Suprapubic skin (tissue), 4 donors: Measurements from ENCODE around the gene GRPEL2. TPM values are rescaled to one million over a fixed set of nuclear protein-coding genes. Genes with fewer than 3 reads are reported as not detected.
"Not testable (repeated sequence)": the region's sequence is repeated elsewhere in the genome, so short reads cannot be mapped to it uniquely, and the experiment has no call there.

Source experiments
- DNase-seq, 2 donors: peaks; one replicate each; pipeline ENCODE4 v3.0.0-alpha.2; 2019; ENCODE audit warnings: low spot score in 2 of 2
- H3K27ac ChIP-seq: fragments of 200-600 bp; sonication (generic); one replicate; pipeline ENCODE4 v1.5.1; 2019
- H3K27me3 ChIP-seq: fragments of 200-600 bp; sonication (generic); one replicate; pipeline ENCODE4 v1.5.1; 2019
- H3K36me3 ChIP-seq: fragments of 200-600 bp; sonication (generic); one replicate; pipeline ENCODE4 v1.5.1; 2019
- H3K4me1 ChIP-seq: fragments of 200-600 bp; sonication (generic); one replicate; pipeline ENCODE4 v1.5.1; 2019
- H3K4me3 ChIP-seq: fragments of 200-600 bp; sonication (generic); one replicate; pipeline ENCODE4 v1.5.1; 2019; ENCODE audit warnings: mild to moderate bottlenecking
- H3K9me3 ChIP-seq: fragments of 200-600 bp; sonication (generic); one replicate; pipeline ENCODE4 v1.5.1; 2019
- CTCF ChIP-seq, 2 donors: fragments of 200-600 bp in 1 of 2; fragments of 450-650 bp in 1 of 2; sonication (generic) in 1 of 2; IDR thresholded peaks; one replicate each; pipeline ENCODE4 v1.5.1; 2016 to 2019; ENCODE audit warnings: antibody characterized with exemption in 2 of 2, mild to moderate bottlenecking in 1 of 2, moderate library complexity in 1 of 2
- EP300 ChIP-seq: sonication (generic); formaldehyde crosslinking; IDR thresholded peaks from one replicate; pipeline ENCODE4 v1.6.1; 2017; ENCODE audit warnings: antibody characterized with exemption
- POLR2A ChIP-seq, 2 donors: fragments of 450-650 bp; IDR thresholded peaks; one replicate each; pipeline ENCODE4 v1.6.1; 2017; ENCODE audit warnings: antibody characterized with exemption in 2 of 2, mild to moderate bottlenecking in 2 of 2, moderate library complexity in 2 of 2
- POLR2AphosphoS5 ChIP-seq, 3 donors: sonication (generic); formaldehyde crosslinking; IDR thresholded peaks; one replicate each; pipeline ENCODE4 v1.6.1; 2017; ENCODE audit warnings: antibody characterized with exemption in 3 of 3
- WGBS: methylation state at CpG from one replicate; pipeline ENCODE4 v1.1.5; 2018; 5-methylcytosine and 5-hydroxymethylcytosine counted together
- total RNA-seq, 4 donors: library from RNA; depleted of rRNA; stranded (reverse); fragments of >200 nt; gene quantifications; one replicate each; pipeline ENCODE4 v1.1.0, GENCODE V29; 2016

The GRPEL2 gene
- total RNA-seq, 4 donors from 2014 or later: 8.4 to 12.4 (median 10.6) TPM

GRCh38 chr5:149387982-149388381 lies 42.7 kb downstream of the GRPEL2 start:
- no peak for DNase-seq
- no peaks in the 10 kb centered on the region for H3K27me3 ChIP-seq
- no peaks in the 10 kb centered on the region for H3K9me3 ChIP-seq
- 85% methylated on average over 1 of the region's 1 CpG for WGBS
- no peaks in the 10 kb centered on the region for H3K36me3 ChIP-seq
- H3K27ac ChIP-seq: peak overlapping the region; percentile 48
- TF ChIP-seq POLR2AphosphoS5 (IDR thresholded peaks at IDR 0.05) (no peak), POLR2A (IDR thresholded peaks at IDR 0.05) (no peak), CTCF (IDR thresholded peaks at IDR 0.05) (no peak), EP300 (no peak)
- peaks cover 7% of the 10 kb centered on the region for H3K4me1 ChIP-seq
- H3K4me3 ChIP-seq: no peak overlapping the region

- no peak for DNase-seq
- H3K36me3 ChIP-seq: no peaks in the 10 kb centered on the region
- H3K9me3 ChIP-seq: no peaks in the 10 kb centered on the region
- WGBS: 79% methylated on average over 7 of the region's 7 CpGs
- no peak for TF ChIP-seq POLR2AphosphoS5 (IDR thresholded peaks at IDR 0.05)
- no peak for TF ChIP-seq EP300
- no peak for TF ChIP-seq CTCF (IDR thresholded peaks at IDR 0.05)
- no peak for TF ChIP-seq POLR2A (IDR thresholded peaks at IDR 0.05)
- H3K27ac ChIP-seq: peak overlapping the region; percentile 14
- peaks cover 7% of the 10 kb centered on the region for H3K4me1 ChIP-seq
- H3K27me3 ChIP-seq: no peaks in the 10 kb centered on the region
- H3K4me3 ChIP-seq: no peak overlapping the region
Measured at GRCh38 chr5:149388498-149389190, 43.3 kb downstream of the GRPEL2 start.

GRCh38 chr5:149389552-149390495 lies 44.5 kb downstream of the GRPEL2 start:
- DNase-seq: no peak
- no peaks in the 10 kb centered on the region for H3K27me3 ChIP-seq
- peaks cover 7% of the 10 kb centered on the region for H3K4me1 ChIP-seq
- no peak for TF ChIP-seq POLR2A (IDR thresholded peaks at IDR 0.05)
- TF ChIP-seq EP300: peak; percentile 20
- no peak for TF ChIP-seq POLR2AphosphoS5 (IDR thresholded peaks at IDR 0.05)
- H3K4me3 ChIP-seq: no peak overlapping the region
- no peaks in the 10 kb centered on the region for H3K36me3 ChIP-seq
- H3K27ac ChIP-seq: no peak overlapping the region
- 86% methylated on average over 11 of the region's 11 CpGs for WGBS
- H3K9me3 ChIP-seq: no peaks in the 10 kb centered on the region

GRCh38 chr5:149391076-149391475 lies 45.8 kb downstream of the GRPEL2 start:
- not testable (repeated sequence) for H3K4me1 ChIP-seq, H3K36me3 ChIP-seq, H3K27me3 ChIP-seq, H3K4me3 ChIP-seq, DNase-seq, H3K27ac ChIP-seq, H3K9me3 ChIP-seq
- 86% methylated on average over 6 of the region's 6 CpGs for WGBS

GRCh38 chr5:149391524-149391923 lies 46.2 kb downstream of the GRPEL2 start:
- Histone ChIP-seq H3K9me3 (no peaks in the 10 kb centered on the region), H3K27ac (no peak overlapping the region), H3K4me3 (no peak overlapping the region), H3K36me3 (no peaks in the 10 kb centered on the region), H3K27me3 (no peaks in the 10 kb centered on the region), H3K4me1 (peaks cover 7% of the 10 kb centered on the region)
- DNase-seq: no peak
- WGBS: 96% methylated on average over 6 of the region's 6 CpGs
- TF ChIP-seq POLR2AphosphoS5 (IDR thresholded peaks at IDR 0.05) (no peak), CTCF (IDR thresholded peaks at IDR 0.05) (no peak), EP300 (no peak), POLR2A (IDR thresholded peaks at IDR 0.05) (no peak)

GRCh38 chr5:149392718-149393117 lies 47.4 kb downstream of the GRPEL2 start:
- Histone ChIP-seq H3K27ac (no peak overlapping the region), H3K9me3 (no peaks in the 10 kb centered on the region)
- 81% methylated on average over 19 of the region's 19 CpGs for WGBS

GRCh38 chr5:149394996-149395395 lies 49.7 kb downstream of the GRPEL2 start:
- not testable (repeated sequence) for H3K4me3 ChIP-seq, H3K9me3 ChIP-seq, DNase-seq, H3K4me1 ChIP-seq, H3K36me3 ChIP-seq, H3K27me3 ChIP-seq, H3K27ac ChIP-seq

More at GRCh38 chr5:149392718-149393117, 47.4 kb downstream of the GRPEL2 start:
- no peaks in the 10 kb centered on the region for H3K27me3 ChIP-seq
- DNase-seq: no peak
- peaks cover 3% of the 10 kb centered on the region for H3K4me1 ChIP-seq
- no peak overlapping the region for H3K4me3 ChIP-seq
- H3K36me3 ChIP-seq: no peaks in the 10 kb centered on the region
- TF ChIP-seq POLR2AphosphoS5 (IDR thresholded peaks at IDR 0.05) (no peak), EP300 (no peak), CTCF (IDR thresholded peaks at IDR 0.05) (no peak), POLR2A (IDR thresholded peaks at IDR 0.05) (no peak)
